ENCODE measurements around the gene CCDC82. TPM values are rescaled to one million over a fixed set of nuclear protein-coding genes. Genes with fewer than 3 reads are reported as not detected.

CCDC82 gene
- total RNA-seq, 1 donor from 2014 or later = 25.5 TPM

DNA sequence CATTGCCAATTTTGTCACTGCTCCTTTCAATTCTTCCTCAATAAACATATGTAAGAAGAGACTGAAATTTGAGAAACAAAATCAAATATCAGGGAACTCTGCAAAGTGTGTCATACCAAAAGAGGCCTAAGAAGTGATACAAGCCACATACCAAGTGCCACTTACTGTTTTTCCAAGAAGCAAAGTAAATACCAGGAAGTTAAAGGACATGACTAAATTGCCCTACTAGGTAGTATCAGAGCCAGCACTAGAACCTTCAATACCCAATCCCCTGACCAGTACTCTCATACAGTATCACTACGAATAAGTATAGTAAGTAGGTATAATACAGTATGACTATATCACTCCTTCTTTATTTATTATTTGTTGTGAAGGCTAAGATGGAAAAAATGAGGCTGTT is 60.3 kb downstream of the CCDC82 start:
- TF ChIP-seq, protein P1, sequence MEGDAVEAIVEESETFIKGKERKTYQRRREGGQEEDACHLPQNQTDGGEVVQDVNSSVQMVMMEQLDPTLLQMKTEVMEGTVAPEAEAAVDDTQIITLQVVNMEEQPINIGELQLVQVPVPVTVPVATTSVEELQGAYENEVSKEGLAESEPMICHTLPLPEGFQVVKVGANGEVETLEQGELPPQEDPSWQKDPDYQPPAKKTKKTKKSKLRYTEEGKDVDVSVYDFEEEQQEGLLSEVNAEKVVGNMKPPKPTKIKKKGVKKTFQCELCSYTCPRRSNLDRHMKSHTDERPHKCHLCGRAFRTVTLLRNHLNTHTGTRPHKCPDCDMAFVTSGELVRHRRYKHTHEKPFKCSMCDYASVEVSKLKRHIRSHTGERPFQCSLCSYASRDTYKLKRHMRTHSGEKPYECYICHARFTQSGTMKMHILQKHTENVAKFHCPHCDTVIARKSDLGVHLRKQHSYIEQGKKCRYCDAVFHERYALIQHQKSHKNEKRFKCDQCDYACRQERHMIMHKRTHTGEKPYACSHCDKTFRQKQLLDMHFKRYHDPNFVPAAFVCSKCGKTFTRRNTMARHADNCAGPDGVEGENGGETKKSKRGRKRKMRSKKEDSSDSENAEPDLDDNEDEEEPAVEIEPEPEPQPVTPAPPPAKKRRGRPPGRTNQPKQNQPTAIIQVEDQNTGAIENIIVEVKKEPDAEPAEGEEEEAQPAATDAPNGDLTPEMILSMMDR (IDR thresholded peaks at IDR 0.05; ENCODE audit: insufficient read depth, low read length, poor library complexity, severe bottlenecking) = no peak
- no peak for DNase-seq (ENCODE audit: low read depth)
- Histone ChIP-seq H3K36me3 (ENCODE audit: control insufficient read depth, insufficient read depth, low read length) (no peaks in the 10 kb centered on the region), H3K27me3 (ENCODE audit: control insufficient read depth, insufficient read depth, low read length) (no peaks in the 10 kb centered on the region), H3K4me3 (ENCODE audit: low read depth, low read length) (no peak overlapping the region)

DNA sequence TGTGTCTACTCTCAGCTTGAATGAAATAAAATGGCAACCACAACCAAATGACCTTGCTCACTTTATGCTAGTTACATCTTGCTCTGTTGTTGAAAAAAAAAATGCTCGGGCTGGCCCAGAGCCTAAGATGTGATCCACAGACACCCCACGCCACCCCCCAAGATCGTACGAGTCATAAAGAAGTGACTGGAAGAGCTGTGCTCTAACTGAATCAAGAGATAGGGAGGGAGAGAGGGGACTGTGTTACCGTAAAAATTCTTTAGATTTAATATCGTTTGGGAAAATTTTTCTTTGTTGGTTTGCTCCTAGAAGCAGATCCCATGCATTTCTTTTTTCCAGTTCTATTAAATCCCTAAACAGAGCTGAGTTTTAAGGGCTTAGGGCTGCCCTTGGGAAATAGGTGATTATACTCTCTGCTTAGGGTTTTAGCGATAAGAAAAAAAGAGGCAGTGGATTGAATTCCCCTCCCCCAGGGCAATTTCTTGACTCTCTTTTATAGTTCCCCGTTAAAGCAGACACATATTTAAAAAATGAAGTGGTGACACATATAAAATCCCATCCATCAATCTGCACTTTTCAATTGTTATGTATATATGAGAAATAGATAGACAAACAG is 61.2 kb downstream of the CCDC82 start:
- Histone ChIP-seq H3K36me3 (ENCODE audit: control insufficient read depth, insufficient read depth, low read length) (no peaks in the 10 kb centered on the region), H3K27me3 (ENCODE audit: control insufficient read depth, insufficient read depth, low read length) (no peaks in the 10 kb centered on the region), H3K4me3 (ENCODE audit: low read depth, low read length) (no peak overlapping the region)
- DNase-seq (ENCODE audit: low read depth) = no peak
- TF ChIP-seq, protein P1 (IDR thresholded peaks at IDR 0.05; ENCODE audit: insufficient read depth, low read length, poor library complexity, severe bottlenecking) = no peak

DNA sequence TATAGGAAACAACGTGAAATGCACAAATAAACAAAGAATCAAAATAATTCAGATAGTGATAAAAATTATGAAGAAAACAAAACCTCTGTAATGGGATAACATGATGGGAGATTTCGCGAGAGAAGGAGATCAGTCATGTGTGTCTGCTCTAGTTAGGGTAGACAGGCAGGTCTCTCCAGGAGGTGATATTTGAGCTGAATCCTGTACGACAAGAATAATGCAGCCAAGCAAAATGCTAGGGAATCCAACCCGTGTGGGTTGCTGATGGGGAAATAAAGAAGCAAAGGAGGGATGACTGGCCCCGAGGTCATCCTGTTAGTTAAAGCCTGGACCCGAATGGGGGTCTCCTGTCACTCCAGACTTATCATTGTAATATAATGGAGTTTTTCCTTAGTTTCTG is 62.8 kb downstream of the CCDC82 start:
- H3K36me3 ChIP-seq (ENCODE audit: control insufficient read depth, insufficient read depth, low read length) = no peaks in the 10 kb centered on the region
- no peak for DNase-seq (ENCODE audit: low read depth)
- TF ChIP-seq, protein P1 (IDR thresholded peaks at IDR 0.05; ENCODE audit: insufficient read depth, low read length, poor library complexity, severe bottlenecking) = no peak
- no peaks in the 10 kb centered on the region for H3K27me3 ChIP-seq (ENCODE audit: control insufficient read depth, insufficient read depth, low read length)
- no peak overlapping the region for H3K4me3 ChIP-seq (ENCODE audit: low read depth, low read length)

DNA sequence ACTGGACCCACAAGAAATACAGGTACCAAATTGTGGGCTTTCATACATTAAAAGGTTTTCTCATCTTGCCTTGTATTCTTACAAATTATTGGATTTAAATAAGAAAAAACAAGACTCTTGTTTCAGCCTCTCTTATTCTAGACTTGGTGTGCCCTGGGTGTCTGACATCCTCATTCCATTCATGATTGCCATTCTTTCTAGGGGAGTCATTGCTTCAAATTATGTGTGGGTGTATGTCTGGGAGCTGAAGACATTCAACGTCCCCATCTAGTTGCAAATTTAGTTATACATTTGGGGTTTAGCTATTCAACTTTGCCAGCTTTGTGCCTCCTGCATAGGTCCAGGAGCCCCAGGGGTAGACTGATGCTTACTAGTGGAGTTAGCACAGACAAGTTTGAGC is 64.8 kb downstream of the CCDC82 start:
- H3K4me3 ChIP-seq (ENCODE audit: low read depth, low read length) = no peak overlapping the region
- no peaks in the 10 kb centered on the region for H3K27me3 ChIP-seq (ENCODE audit: control insufficient read depth, insufficient read depth, low read length)
- H3K36me3 ChIP-seq (ENCODE audit: control insufficient read depth, insufficient read depth, low read length) = no peaks in the 10 kb centered on the region
- TF ChIP-seq, protein P1 (IDR thresholded peaks at IDR 0.05; ENCODE audit: insufficient read depth, low read length, poor library complexity, severe bottlenecking) = no peak
- DNase-seq (ENCODE audit: low read depth) = no peak

DNA sequence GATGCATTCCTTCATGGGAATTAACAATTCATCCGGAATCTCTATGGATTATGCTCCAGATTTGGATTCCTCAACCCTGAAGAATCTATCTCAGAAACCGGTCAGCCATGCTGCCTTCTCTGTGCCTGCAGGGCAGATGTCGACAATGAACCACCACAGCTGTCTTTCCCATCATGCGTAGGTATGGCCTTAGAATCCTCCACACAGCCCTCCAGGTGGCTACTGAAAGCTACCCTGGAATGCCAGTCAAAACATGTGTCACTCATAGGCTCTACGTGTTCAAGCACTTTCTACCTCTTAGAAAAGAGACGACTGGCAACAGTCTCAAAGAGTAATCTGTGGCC is 66.1 kb downstream of the CCDC82 start:
- TF ChIP-seq, protein P1 (IDR thresholded peaks at IDR 0.05; ENCODE audit: insufficient read depth, low read length, poor library complexity, severe bottlenecking) = no peak
- no peaks in the 10 kb centered on the region for H3K27me3 ChIP-seq (ENCODE audit: control insufficient read depth, insufficient read depth, low read length)
- no peaks in the 10 kb centered on the region for H3K36me3 ChIP-seq (ENCODE audit: control insufficient read depth, insufficient read depth, low read length)
- DNase-seq (ENCODE audit: low read depth) = no peak
- no peak overlapping the region for H3K4me3 ChIP-seq (ENCODE audit: low read depth, low read length)

Data from kidney epithelial cell (primary cell).